Superior temporal gyrus (tissue), 1 donor: Measurements from ENCODE around the gene HBZ.
"Not testable (repeated sequence)": the region's sequence is repeated elsewhere in the genome, so short reads cannot be mapped to it uniquely, and the experiment has no call there.

Experiments
- DNase-seq: peaks from one replicate; pipeline ENCODE4 v3.0.0-alpha.2; 2016; ENCODE audit errors: extremely low spot score

Gene HBZ

GRCh38 chr16:179211-180092 lies 27.0 kb downstream of the HBZ start:
- DNase-seq = no peak

- DNase-seq = no peak
Measured at GRCh38 chr16:180101-180675, 27.7 kb downstream of the HBZ start, which contains the start of gene HBQ1. HBQ1 (plus strand) TSS chr16:180459; CDS start chr16:180487, 28 bp downstream.

- peak; percentile 43 for DNase-seq
Measured at GRCh38 chr16:180681-181564, 28.5 kb downstream of the HBZ start.

- DNase-seq = no peak
Measured at GRCh38 chr16:181565-182021, 29.1 kb downstream of the HBZ start.

GRCh38 chr16:183005-183404 lies 30.6 kb downstream of the HBZ start:
- DNase-seq = no peak

- DNase-seq = no peak
Measured at GRCh38 chr16:185213-185612, 32.8 kb downstream of the HBZ start.

GRCh38 chr16:185691-186090 lies 33.2 kb downstream of the HBZ start:
- no peak for DNase-seq

- DNase-seq = no peak
Measured at GRCh38 chr16:187330-187729, 34.9 kb downstream of the HBZ start.

GRCh38 chr16:188674-189073 lies 36.2 kb downstream of the HBZ start:
- no peak for DNase-seq

GRCh38 chr16:189604-190186 lies 37.3 kb downstream of the HBZ start:
- DNase-seq = no peak

- DNase-seq = no peak
Measured at GRCh38 chr16:191831-192230, 39.4 kb downstream of the HBZ start.

GRCh38 chr16:192686-193085 lies 40.2 kb downstream of the HBZ start:
- DNase-seq = no peak

GRCh38 chr16:193441-193840 lies 41.0 kb downstream of the HBZ start:
- no peak for DNase-seq

- DNase-seq = no peak
Measured at GRCh38 chr16:194516-194915, 42.1 kb downstream of the HBZ start.

GRCh38 chr16:200388-200787 lies 47.9 kb downstream of the HBZ start:
- no peak for DNase-seq

- no peak for DNase-seq
Measured at GRCh38 chr16:203246-203645, 50.8 kb downstream of the HBZ start.

- DNase-seq = not testable (repeated sequence)
Measured at GRCh38 chr16:204046-204445, 51.6 kb downstream of the HBZ start.
